ENCODE measurements around the gene SEZ6L2. TPM values are rescaled to one million over a fixed set of nuclear protein-coding genes. Genes with fewer than 3 reads are reported as not detected.
A peak's percentile ranks its signal among the peaks of the same experiment; 100 is the strongest.

Gene SEZ6L2
- polyA plus RNA-seq, 1 donor: 52.3 TPM

GRCh38 chr16:29857133-29857760 lies 42.1 kb downstream of the SEZ6L2 start:
- Histone ChIP-seq H3K9me3 (ENCODE audit: control insufficient read depth, low read depth, low read length) (no peaks in the 10 kb centered on the region), H3K27ac (ENCODE audit: low read length) (no peak overlapping the region), H3K27me3 (ENCODE audit: control insufficient read depth, insufficient read depth, low read length) (no peaks in the 10 kb centered on the region), H3K4me1 (ENCODE audit: control insufficient read depth, insufficient read depth, low read length) (peaks cover 13% of the 10 kb centered on the region), H3K36me3 (ENCODE audit: control insufficient read depth, insufficient read depth, low read length) (peaks cover 30% of the 10 kb centered on the region), H3K4me3 (ENCODE audit: low read length) (no peak overlapping the region)
- no CpG with 5 or more reads among the region's 7 CpGs for WGBS (ENCODE audit: insufficient coverage, low lambda C conversion rate)
- DNase-seq: no peak

GRCh38 chr16:29854520-29855100 lies 44.7 kb downstream of the SEZ6L2 start:
- H3K27ac ChIP-seq (ENCODE audit: low read length): no peak overlapping the region
- peaks cover 15% of the 10 kb centered on the region for H3K36me3 ChIP-seq (ENCODE audit: control insufficient read depth, insufficient read depth, low read length)
- no peaks in the 10 kb centered on the region for H3K4me1 ChIP-seq (ENCODE audit: control insufficient read depth, insufficient read depth, low read length)
- H3K4me3 ChIP-seq (ENCODE audit: low read length): no peak overlapping the region
- H3K27me3 ChIP-seq (ENCODE audit: control insufficient read depth, insufficient read depth, low read length): no peaks in the 10 kb centered on the region
- H3K9me3 ChIP-seq (ENCODE audit: control insufficient read depth, low read depth, low read length): no peaks in the 10 kb centered on the region
- WGBS (ENCODE audit: insufficient coverage, low lambda C conversion rate): no CpG with 5 or more reads among the region's 5 CpGs
- DNase-seq: no peak

- Histone ChIP-seq H3K36me3 (ENCODE audit: control insufficient read depth, insufficient read depth, low read length) (peaks cover 2% of the 10 kb centered on the region), H3K27me3 (ENCODE audit: control insufficient read depth, insufficient read depth, low read length) (no peaks in the 10 kb centered on the region), H3K4me1 (ENCODE audit: control insufficient read depth, insufficient read depth, low read length) (no peaks in the 10 kb centered on the region), H3K27ac (ENCODE audit: low read length) (peak overlapping the region; percentile 32), H3K4me3 (ENCODE audit: low read length) (no peak overlapping the region), H3K9me3 (ENCODE audit: control insufficient read depth, low read depth, low read length) (no peaks in the 10 kb centered on the region)
- peak; percentile 56 to 60 for DNase-seq
- WGBS (ENCODE audit: insufficient coverage, low lambda C conversion rate): no CpG with 5 or more reads among the region's 7 CpGs
These were observed 46.7 kb downstream of the SEZ6L2 start for GRCh38 chr16:29852654-29853053.

GRCh38 chr16:29850998-29851397 lies 48.4 kb downstream of the SEZ6L2 start:
- no peaks in the 10 kb centered on the region for H3K9me3 ChIP-seq (ENCODE audit: control insufficient read depth, low read depth, low read length)
- no peak overlapping the region for H3K27ac ChIP-seq (ENCODE audit: low read length)
- H3K36me3 ChIP-seq (ENCODE audit: control insufficient read depth, insufficient read depth, low read length): peaks cover 18% of the 10 kb centered on the region
- no CpG with 5 or more reads among the region's 3 CpGs for whole genome bisulfite sequencing (ENCODE audit: insufficient coverage, low lambda C conversion rate)
- H3K4me1 ChIP-seq (ENCODE audit: control insufficient read depth, insufficient read depth, low read length): no peaks in the 10 kb centered on the region
- H3K27me3 ChIP-seq (ENCODE audit: control insufficient read depth, insufficient read depth, low read length): no peaks in the 10 kb centered on the region
- no peak for DNase-seq
- no peak overlapping the region for H3K4me3 ChIP-seq (ENCODE audit: low read length)

GRCh38 chr16:29849505-29849904 lies 49.8 kb downstream of the SEZ6L2 start:
- Histone ChIP-seq H3K36me3 (ENCODE audit: control insufficient read depth, insufficient read depth, low read length) (peaks cover 33% of the 10 kb centered on the region), H3K9me3 (ENCODE audit: control insufficient read depth, low read depth, low read length) (no peaks in the 10 kb centered on the region), H3K27ac (ENCODE audit: low read length) (no peak overlapping the region), H3K4me3 (ENCODE audit: low read length) (no peak overlapping the region), H3K27me3 (ENCODE audit: control insufficient read depth, insufficient read depth, low read length) (no peaks in the 10 kb centered on the region), H3K4me1 (ENCODE audit: control insufficient read depth, insufficient read depth, low read length) (no peaks in the 10 kb centered on the region)
- peak in 1 of 2 donors; percentile 20 for DNase-seq
- WGBS (ENCODE audit: insufficient coverage, low lambda C conversion rate): no CpG with 5 or more reads among the region's 5 CpGs

- peak; percentile 55 to 57 for DNase-seq
- no peak overlapping the region for H3K27ac ChIP-seq (ENCODE audit: low read length)
These were observed 50.7 kb downstream of the SEZ6L2 start for GRCh38 chr16:29848420-29849297.

GRCh38 chr16:29845656-29846055 lies 53.7 kb downstream of the SEZ6L2 start:
- no peak for DNase-seq
- Histone ChIP-seq H3K27me3 (ENCODE audit: control insufficient read depth, insufficient read depth, low read length) (no peaks in the 10 kb centered on the region), H3K9me3 (ENCODE audit: control insufficient read depth, low read depth, low read length) (no peaks in the 10 kb centered on the region), H3K27ac (ENCODE audit: low read length) (no peak overlapping the region), H3K36me3 (ENCODE audit: control insufficient read depth, insufficient read depth, low read length) (peaks cover 64% of the 10 kb centered on the region), H3K4me1 (ENCODE audit: control insufficient read depth, insufficient read depth, low read length) (no peaks in the 10 kb centered on the region), H3K4me3 (ENCODE audit: low read length) (no peak overlapping the region)
- WGBS (ENCODE audit: insufficient coverage, low lambda C conversion rate): no CpG with 5 or more reads among the region's 18 CpGs

More at GRCh38 chr16:29848420-29849297, 50.7 kb downstream of the SEZ6L2 start:
- H3K27me3 ChIP-seq (ENCODE audit: control insufficient read depth, insufficient read depth, low read length): no peaks in the 10 kb centered on the region
- WGBS (ENCODE audit: insufficient coverage, low lambda C conversion rate): no CpG with 5 or more reads among the region's 15 CpGs
- peaks cover 40% of the 10 kb centered on the region for H3K36me3 ChIP-seq (ENCODE audit: control insufficient read depth, insufficient read depth, low read length)
- no peaks in the 10 kb centered on the region for H3K4me1 ChIP-seq (ENCODE audit: control insufficient read depth, insufficient read depth, low read length)
- no peak overlapping the region for H3K4me3 ChIP-seq (ENCODE audit: low read length)
- no peaks in the 10 kb centered on the region for H3K9me3 ChIP-seq (ENCODE audit: control insufficient read depth, low read depth, low read length)

- Histone ChIP-seq H3K36me3 (ENCODE audit: control insufficient read depth, insufficient read depth, low read length) (peaks cover 73% of the 10 kb centered on the region), H3K27me3 (ENCODE audit: control insufficient read depth, insufficient read depth, low read length) (no peaks in the 10 kb centered on the region), H3K4me3 (ENCODE audit: low read length) (no peak overlapping the region), H3K9me3 (ENCODE audit: control insufficient read depth, low read depth, low read length) (no peaks in the 10 kb centered on the region), H3K4me1 (ENCODE audit: control insufficient read depth, insufficient read depth, low read length) (no peaks in the 10 kb centered on the region), H3K27ac (ENCODE audit: low read length) (no peak overlapping the region)
- no peak for DNase-seq
- WGBS (ENCODE audit: insufficient coverage, low lambda C conversion rate): no CpG with 5 or more reads among the region's 28 CpGs
These were observed 54.6 kb downstream of the SEZ6L2 start for GRCh38 chr16:29844575-29845331.

GRCh38 chr16:29843931-29844330 lies 55.4 kb downstream of the SEZ6L2 start:
- no CpG with 5 or more reads among the region's 8 CpGs for WGBS (ENCODE audit: insufficient coverage, low lambda C conversion rate)
- no peaks in the 10 kb centered on the region for H3K27me3 ChIP-seq (ENCODE audit: control insufficient read depth, insufficient read depth, low read length)
- H3K27ac ChIP-seq (ENCODE audit: low read length): no peak overlapping the region
- H3K9me3 ChIP-seq (ENCODE audit: control insufficient read depth, low read depth, low read length): no peaks in the 10 kb centered on the region
- H3K4me3 ChIP-seq (ENCODE audit: low read length): no peak overlapping the region
- no peaks in the 10 kb centered on the region for H3K4me1 ChIP-seq (ENCODE audit: control insufficient read depth, insufficient read depth, low read length)
- peaks cover 80% of the 10 kb centered on the region for H3K36me3 ChIP-seq (ENCODE audit: control insufficient read depth, insufficient read depth, low read length)
- no peak for DNase-seq

Measured in large intestine (tissue), 3 donors.